Measurements from ENCODE around the gene GALK1.
A peak's percentile ranks its signal among the peaks of the same experiment; 100 is the strongest.
"Not testable (repeated sequence)": the region's sequence is repeated elsewhere in the genome, so short reads cannot be mapped to it uniquely, and the experiment has no call there.

GALK1 gene

GRCh38 chr17:75783803-75784472, 18.9 kb upstream of the GALK1 start:
- DNase-seq, result no peak

- DNase-seq, result no peak
These were observed 18.2 kb upstream of the GALK1 start for GRCh38 chr17:75783069-75783783.

- DNase-seq, result no peak
These were observed 15.2 kb upstream of the GALK1 start for GRCh38 chr17:75779987-75780889.

- DNase-seq, result peak; percentile 67
These were observed 14.4 kb upstream of the GALK1 start for GRCh38 chr17:75779250-75779986.

- DNase-seq, result no peak
These were observed 13.9 kb upstream of the GALK1 start for GRCh38 chr17:75778861-75779249.

GRCh38 chr17:75778066-75778860, 13.3 kb upstream of the GALK1 start:
- not testable (repeated sequence) for DNase-seq

GRCh38 chr17:75777296-75777922, 12.4 kb upstream of the GALK1 start:
- no peak for DNase-seq

- no peak for DNase-seq
These were observed 11.6 kb upstream of the GALK1 start for GRCh38 chr17:75776386-75777295.

GRCh38 chr17:75774991-75775668, 10.1 kb upstream of the GALK1 start:
- no peak for DNase-seq

GRCh38 chr17:75774471-75774990, 9.5 kb upstream of the GALK1 start:
- DNase-seq, result no peak

DNA sequence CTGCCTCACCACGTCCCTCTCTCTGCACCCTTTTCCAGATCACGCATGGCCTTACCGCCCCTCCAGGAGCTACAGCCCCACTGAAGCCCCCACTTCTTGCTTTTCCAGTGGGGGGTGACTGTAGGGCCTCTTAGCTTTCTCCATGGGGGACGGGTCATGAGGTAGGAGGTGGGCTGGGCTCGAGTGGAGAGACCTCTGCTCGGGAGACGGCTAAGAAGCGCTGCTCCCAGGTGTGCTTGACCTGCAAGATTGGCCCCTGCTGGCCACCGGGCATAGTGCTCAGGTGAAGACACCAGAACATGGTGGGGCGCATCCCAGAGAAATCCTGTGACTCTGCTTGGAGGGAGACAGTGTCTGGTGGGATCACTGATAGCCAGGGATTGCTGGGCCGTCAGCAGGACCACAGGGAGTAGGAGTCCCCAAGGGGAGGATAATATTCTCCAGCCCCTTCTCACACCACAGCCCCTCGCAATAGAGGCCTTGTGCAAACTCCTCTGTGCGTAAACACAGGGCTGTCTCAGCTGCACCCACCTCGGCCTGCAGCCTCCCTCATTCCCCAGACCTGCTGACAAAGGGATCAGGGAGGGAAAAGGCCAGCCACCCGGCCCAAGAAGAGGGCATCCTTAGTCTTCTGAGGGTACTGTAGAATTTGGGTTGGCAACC, 8.9 kb upstream of the GALK1 start:
- DNase-seq, result no peak

GRCh38 chr17:75773121-75773807, 8.3 kb upstream of the GALK1 start:
- no peak for DNase-seq

DNA sequence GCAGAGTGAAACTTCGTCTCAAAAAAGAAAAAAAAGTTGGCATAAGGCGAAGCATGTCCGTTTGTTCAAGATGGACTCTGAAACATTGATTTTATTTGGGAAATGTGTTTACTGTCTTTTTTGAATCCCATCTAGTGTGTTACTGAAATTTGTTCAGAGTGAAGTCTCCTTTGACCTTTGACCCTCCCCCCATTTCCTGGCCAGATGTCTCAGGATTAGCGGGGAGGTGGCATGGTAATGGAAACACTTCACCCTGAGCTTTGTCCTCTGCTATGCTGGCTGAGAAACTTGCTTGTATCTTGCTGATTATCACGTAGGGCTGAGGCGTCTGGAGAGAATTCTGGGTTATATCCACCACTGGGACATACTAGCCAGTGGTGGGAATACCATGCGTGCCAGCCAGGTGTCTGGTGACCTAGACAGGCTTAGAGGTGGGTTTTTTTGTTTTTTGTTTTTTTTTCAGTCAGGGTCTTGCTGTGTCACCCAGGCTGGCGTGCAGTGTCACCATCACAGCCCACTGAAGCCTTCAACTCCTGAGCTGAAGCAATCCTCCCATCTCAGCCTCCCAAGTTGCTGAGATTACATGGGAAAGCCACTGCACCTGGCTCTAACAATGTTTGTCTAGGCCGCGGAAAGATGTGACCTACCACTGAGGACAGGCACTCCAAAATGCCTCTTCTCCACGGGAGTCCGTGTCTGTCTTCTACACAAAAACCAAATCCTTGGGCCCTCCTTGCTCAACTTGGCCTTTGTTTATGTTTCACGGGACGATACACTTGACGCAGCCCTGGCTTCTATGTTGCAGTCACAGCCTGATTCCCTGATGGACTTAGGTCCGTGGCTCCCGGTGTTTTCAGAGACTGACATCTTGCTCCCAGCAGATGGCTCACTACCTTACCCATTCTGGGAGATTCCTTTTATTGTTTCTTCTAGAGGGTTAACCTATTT, 6.6 kb upstream of the GALK1 start:
- DNase-seq, result no peak

GRCh38 chr17:75769536-75769935, 4.5 kb upstream of the GALK1 start:
- no peak for DNase-seq

DNA sequence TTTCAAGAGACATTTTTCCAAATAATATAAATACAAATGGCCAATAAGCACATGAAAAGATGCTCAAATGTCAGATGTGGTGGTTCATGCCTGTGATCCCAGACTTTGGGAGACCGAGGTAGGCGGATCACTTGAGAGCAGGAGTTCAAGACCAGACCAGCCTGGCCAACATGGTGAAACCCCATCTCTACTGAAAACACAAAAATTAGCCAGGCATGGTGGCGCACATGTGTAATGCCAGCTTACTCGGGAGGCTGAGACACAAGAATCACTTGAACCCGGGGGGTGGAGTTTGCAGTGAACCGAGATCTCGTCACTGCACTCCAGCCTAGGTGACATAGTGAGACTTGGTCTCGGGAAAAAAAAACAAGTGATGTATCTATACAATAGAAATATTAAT, 2.9 kb upstream of the GALK1 start:
- no peak for DNase-seq

DNA sequence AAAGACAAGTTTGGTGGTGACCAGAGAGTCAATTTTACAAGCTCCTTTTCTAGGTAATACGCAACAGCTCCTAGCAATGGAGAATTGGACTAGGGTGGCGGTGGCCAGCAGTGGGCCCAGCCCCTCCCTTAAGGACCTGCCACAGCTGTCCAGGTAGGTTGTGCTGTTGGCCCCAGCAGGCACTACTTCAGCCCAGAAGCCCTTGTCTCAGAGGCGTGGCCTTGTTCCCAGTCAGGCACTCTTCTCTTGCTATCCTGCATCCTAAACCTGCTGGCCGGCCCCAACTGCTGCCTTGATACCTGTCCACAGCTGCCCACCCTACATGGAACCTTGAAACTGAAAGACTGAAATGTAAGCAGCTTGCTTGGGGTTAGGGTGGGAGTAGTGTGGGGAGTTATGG, 989 bp upstream of the GALK1 start:
- DNase-seq, result no peak

- DNase-seq, result no peak
These were observed 628 bp downstream of the GALK1 start for GRCh38 chr17:75764417-75764710.

All from activated gamma-delta T cell (primary cell).